Measurements from ENCODE around the gene DDX10. TPM values are rescaled to one million over a fixed set of nuclear protein-coding genes. Genes with fewer than 3 reads are reported as not detected.

Gene DDX10
- total and polyA plus RNA-seq, 10 donors = 17.5 to 39.3 (median 23.0) TPM

GRCh38 chr11:108825381-108825780 is 160.5 kb downstream of the DDX10 start:
- no peak for DNase-seq
- intact Hi-C loops (cut with DNase I; ENCODE audit: low total_unique reads) = no loop called here
- 89 to 97% (median 89%) methylated on average over 1 of the region's 1 CpG for WGBS, 5 donors
- no peaks in the 10 kb centered on the region for H3K36me3 ChIP-seq
- H3K4me3 ChIP-seq = no peak overlapping the region
- H3K4me1 ChIP-seq = no peaks in the 10 kb centered on the region
- TF ChIP-seq CTCF (IDR thresholded peaks at IDR 0.05 in 8 of 11, conservative IDR thresholded peaks at IDR 0.05 in 3 of 11) = no peak
- TF ChIP-seq POLR2AphosphoS5 (IDR thresholded peaks at IDR 0.05) = no peak
- no peak for TF ChIP-seq POLR2A (IDR thresholded peaks at IDR 0.05)
- no peak overlapping the region for H3K27ac ChIP-seq
- H3K27me3 ChIP-seq (replicated peaks in 1 of 7) = no peaks in the 10 kb centered on the region
- peaks cover 0 to 20% (median 13%) of the 10 kb centered on the region in 8 donors for H3K9me3 ChIP-seq

- WGBS, 5 donors = 79 to 92% (median 91%) methylated on average over 2 of the region's 2 CpGs
Observed at GRCh38 chr11:108826136-108826535, 161.3 kb downstream of the DDX10 start.

GRCh38 chr11:108835624-108836023 is 170.8 kb downstream of the DDX10 start:
- Histone ChIP-seq H3K27ac (no peak overlapping the region), H3K4me1 (no peaks in the 10 kb centered on the region), H3K4me3 (no peak overlapping the region), H3K27me3 (replicated peaks in 1 of 7) (no peaks in the 10 kb centered on the region), H3K9me3 (no peaks in the 10 kb centered on the region), H3K36me3 (peaks cover 0 to 24% (median 5%) of the 10 kb centered on the region in 6 donors)
- 86 to 94% (median 91%) methylated on average over 7 of the region's 7 CpGs for WGBS, 5 donors
- intact Hi-C loops (cut with DNase I; ENCODE audit: low total_unique reads) = no loop called here
- no peak for DNase-seq
- TF ChIP-seq POLR2AphosphoS5 (IDR thresholded peaks at IDR 0.05) = no peak
- TF ChIP-seq CTCF (IDR thresholded peaks at IDR 0.05 in 8 of 11, conservative IDR thresholded peaks at IDR 0.05 in 3 of 11) = no peak
- no peak for TF ChIP-seq POLR2A (IDR thresholded peaks at IDR 0.05)

More at GRCh38 chr11:108826136-108826535, 161.3 kb downstream of the DDX10 start:
- intact Hi-C loops (cut with DNase I; ENCODE audit: low total_unique reads) = no loop called here
- H3K4me3 ChIP-seq = no peak overlapping the region
- no peaks in the 10 kb centered on the region for H3K36me3 ChIP-seq
- peaks cover 0 to 21% (median 13%) of the 10 kb centered on the region in 8 donors for H3K9me3 ChIP-seq
- no peak overlapping the region for H3K27ac ChIP-seq
- TF ChIP-seq POLR2A (IDR thresholded peaks at IDR 0.05) = no peak
- DNase-seq = no peak
- H3K27me3 ChIP-seq (replicated peaks in 1 of 7) = no peaks in the 10 kb centered on the region
- no peaks in the 10 kb centered on the region for H3K4me1 ChIP-seq

GRCh38 chr11:108836541-108836940 is 171.7 kb downstream of the DDX10 start:
- no peak for TF ChIP-seq CTCF (IDR thresholded peaks at IDR 0.05 in 8 of 11, conservative IDR thresholded peaks at IDR 0.05 in 3 of 11)
- no peak for TF ChIP-seq POLR2A (IDR thresholded peaks at IDR 0.05)
- TF ChIP-seq POLR2AphosphoS5 (IDR thresholded peaks at IDR 0.05) = no peak
- Histone ChIP-seq H3K9me3 (no peaks in the 10 kb centered on the region), H3K36me3 (peaks cover 0 to 34% (median 7%) of the 10 kb centered on the region in 6 donors), H3K27me3 (replicated peaks in 1 of 7) (no peaks in the 10 kb centered on the region), H3K4me1 (no peaks in the 10 kb centered on the region), H3K27ac (no peak overlapping the region), H3K4me3 (no peak overlapping the region)
- no peak for DNase-seq
- WGBS, 5 donors = 91 to 99% (median 98%) methylated on average over 7 of the region's 7 CpGs
- intact Hi-C loops (cut with DNase I; ENCODE audit: low total_unique reads) = no loop called here

Measured in spleen (tissue), 11 donors.